AG09319 (cell line): Measurements from ENCODE around the gene PRPH2.
"Not testable (repeated sequence)": the region's sequence is repeated elsewhere in the genome, so short reads cannot be mapped to it uniquely, and the experiment has no call there.

Experiments
- DNase-seq: peaks from one replicate; pipeline ENCODE4 v3.0.0-alpha.2; 2010; ENCODE audit warnings: low read depth; ENCODE audit errors: extremely low read depth
- TF ChIP-seq, protein P1 (sequence below): IDR thresholded peaks from 2 replicates; pipeline ENCODE4 v1.5.1; 2011; ENCODE audit warnings: low read depth, mild to moderate bottlenecking, inconsistent platforms, low read length, moderate library complexity

The PRPH2 gene

DNA sequence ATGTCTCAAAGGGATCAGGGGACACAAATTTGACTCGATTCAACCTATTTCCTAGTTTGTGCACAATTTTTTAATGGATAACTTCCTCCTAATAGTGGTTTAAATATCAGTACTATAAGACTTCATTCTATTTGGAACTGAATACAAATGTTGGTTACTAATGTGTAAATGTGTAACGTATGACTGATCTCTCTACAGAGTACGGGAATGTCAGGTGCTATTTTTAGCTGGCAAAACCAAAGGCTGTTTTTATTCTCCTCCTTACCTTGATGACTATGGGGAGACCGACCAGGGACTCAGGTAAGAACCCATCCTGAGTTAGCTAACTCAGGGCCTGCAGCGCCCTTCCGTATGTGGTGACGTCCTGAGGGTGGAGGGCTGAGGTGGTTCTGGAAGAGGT, 33.0 kb downstream of the PRPH2 start:
- TF ChIP-seq, protein P1, sequence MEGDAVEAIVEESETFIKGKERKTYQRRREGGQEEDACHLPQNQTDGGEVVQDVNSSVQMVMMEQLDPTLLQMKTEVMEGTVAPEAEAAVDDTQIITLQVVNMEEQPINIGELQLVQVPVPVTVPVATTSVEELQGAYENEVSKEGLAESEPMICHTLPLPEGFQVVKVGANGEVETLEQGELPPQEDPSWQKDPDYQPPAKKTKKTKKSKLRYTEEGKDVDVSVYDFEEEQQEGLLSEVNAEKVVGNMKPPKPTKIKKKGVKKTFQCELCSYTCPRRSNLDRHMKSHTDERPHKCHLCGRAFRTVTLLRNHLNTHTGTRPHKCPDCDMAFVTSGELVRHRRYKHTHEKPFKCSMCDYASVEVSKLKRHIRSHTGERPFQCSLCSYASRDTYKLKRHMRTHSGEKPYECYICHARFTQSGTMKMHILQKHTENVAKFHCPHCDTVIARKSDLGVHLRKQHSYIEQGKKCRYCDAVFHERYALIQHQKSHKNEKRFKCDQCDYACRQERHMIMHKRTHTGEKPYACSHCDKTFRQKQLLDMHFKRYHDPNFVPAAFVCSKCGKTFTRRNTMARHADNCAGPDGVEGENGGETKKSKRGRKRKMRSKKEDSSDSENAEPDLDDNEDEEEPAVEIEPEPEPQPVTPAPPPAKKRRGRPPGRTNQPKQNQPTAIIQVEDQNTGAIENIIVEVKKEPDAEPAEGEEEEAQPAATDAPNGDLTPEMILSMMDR: no peak
- no peak for DNase-seq

DNA sequence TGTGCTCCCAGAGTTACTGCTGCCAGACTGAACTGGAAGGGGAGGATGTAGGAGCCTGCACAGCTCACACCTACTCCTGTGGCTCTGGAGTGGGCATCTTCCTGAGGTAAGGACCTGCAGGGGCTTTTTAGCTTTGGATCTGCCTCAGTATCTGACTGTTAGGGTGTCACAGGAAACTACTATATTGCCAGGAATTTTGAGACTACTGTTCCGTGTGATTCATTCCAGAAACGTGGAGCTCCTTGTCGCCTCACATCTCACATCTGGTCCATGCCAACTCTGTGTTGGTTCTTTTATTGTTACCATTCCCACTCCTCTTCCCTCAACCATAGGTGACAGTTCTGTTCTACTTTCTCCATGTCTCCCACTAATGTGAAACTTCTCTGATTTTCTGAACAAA, 34.1 kb downstream of the PRPH2 start:
- TF ChIP-seq, protein P1: no peak
- DNase-seq: no peak

DNA sequence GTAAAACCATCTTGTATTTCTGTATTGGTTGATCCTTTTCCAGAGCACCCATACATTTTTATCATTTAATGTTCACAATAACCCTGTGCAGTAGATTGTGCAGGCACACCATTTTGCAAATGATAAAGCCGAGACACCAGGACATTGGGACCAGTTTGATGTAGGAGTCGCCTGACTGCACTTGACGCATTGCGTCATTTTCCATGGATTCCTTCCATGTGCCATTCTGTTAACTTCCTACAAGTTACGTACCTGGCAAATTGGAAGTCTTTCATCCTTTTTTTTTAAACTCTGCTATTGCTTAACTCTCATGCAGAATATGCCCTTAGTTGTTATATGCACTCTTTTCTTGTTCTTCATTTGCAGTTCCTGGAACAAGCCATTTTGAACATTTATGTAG, 43.0 kb downstream of the PRPH2 start:
- DNase-seq: no peak
- TF ChIP-seq, protein P1: no peak

DNA sequence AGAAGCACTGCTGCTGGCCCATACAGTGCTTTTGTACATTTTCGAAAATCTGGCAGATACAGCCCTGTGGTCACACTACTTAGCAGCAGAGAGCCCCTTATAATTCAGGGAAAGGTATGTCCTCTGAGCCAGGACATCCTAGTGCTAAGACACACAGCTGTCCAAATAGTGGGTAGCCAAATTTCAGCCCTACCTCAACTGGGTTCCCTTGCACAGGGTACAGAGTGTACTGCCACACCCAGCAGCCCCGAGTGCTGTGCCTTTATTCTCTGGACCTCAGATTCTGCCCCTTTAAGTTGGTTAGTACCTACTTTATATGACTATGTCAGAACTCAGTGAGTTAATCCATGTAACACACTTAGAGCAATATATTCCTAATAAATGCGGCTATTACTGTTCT, 47.6 kb downstream of the PRPH2 start:
- no peak for DNase-seq
- TF ChIP-seq, protein P1: no peak

DNA sequence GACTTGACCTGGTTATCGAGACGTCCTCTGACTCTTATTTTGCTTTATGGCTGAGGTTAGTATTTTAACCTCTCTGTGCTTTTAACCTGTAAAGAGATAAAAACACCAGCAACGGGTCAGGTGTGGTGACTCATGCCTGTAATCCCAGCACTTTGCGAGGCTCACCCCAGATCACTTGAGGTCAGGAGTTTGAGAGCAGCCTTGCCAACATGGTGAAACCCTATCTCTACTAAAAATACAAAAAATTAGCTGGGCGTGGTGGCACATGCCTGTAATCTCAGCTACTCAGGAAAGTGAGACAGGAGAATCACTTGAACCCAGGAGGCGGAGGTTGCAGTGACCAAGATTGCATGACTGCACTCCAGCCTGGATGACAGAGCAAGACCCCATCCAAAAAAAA, 48.0 kb downstream of the PRPH2 start:
- DNase-seq: not testable (repeated sequence)

DNA sequence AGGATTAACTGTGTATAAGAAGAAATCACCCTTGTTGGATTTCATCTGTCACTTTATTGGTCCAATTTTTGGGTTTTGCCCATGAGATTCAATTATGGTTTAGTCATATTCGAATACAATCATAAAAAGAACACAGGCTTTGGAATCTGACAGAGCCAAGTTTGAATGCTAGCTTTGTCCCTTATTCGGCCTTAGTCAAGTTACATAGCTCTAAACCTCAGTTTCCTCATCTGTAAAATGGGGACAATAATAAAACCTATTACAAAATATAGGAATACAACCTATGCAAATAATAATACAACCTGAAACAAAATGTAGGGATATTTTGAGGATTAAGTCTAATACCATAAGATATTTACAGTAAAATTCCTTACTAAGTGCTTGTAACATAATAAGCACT, 57.7 kb downstream of the PRPH2 start:
- TF ChIP-seq, protein P1: no peak
- DNase-seq: no peak

DNA sequence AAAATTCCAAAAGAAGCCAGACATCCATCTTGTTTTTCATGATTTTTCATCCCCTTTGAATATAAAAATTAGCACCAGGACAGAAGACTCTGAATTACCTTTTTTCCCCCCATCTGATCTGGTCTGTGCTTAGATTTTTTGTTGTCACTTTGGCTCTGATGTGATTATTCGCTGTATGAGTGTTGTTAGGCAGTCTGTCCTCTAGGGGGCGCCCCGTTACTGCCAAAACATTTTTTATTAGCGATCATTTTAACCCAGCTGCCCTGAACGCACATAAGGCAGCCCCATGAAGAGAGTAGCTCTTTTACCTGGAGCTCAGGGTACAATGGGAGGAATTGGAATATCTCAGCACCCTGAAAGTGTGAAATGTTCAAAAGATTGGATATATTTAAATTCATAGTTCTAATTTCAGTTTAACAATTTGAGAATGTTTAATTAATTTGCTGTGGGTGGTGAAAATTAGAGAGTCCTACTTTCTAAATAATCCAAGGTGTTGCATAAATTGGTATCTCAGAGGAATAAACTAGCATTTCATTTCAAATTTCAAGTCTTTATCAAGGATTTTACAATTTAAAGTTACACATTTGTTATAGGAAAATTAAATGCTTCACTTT, 60.8 kb downstream of the PRPH2 start:
- TF ChIP-seq, protein P1: peak; percentile 81
- DNase-seq: peak; percentile 25

DNA sequence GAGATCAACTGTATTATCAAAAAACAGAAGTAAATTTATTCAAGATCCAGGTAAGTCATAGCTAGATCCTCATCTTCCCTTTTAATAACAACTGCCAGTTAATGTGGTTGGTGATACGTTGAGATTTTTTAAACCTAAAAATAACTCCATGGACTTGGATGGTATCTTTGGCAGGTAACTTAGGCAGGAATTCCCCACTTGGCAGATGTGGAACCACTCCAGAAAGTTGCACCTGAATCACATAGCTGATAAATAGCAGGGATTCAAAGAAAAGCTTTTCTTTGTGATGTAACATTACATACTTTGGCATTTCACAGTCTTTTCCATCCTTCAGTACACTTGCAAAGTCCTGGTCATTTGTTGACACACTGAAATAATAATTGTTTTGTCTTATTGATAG, 62.6 kb downstream of the PRPH2 start:
- TF ChIP-seq, protein P1: no peak
- no peak for DNase-seq
